Mononuclear cell (primary cell): ENCODE data around the gene SEC22C. TPM values are rescaled to one million over a fixed set of nuclear protein-coding genes. Genes with fewer than 3 reads are reported as not detected.

Experiments used
- H3K27me3 ChIP-seq: 2 replicates; pipeline ENCODE4 v1.6.0; 2011; ENCODE audit warnings: low read length, control low read depth; ENCODE audit not compliant: insufficient read depth
- H3K4me1 ChIP-seq: 2 replicates; pipeline ENCODE4 v1.5.1; 2011; ENCODE audit warnings: mild to moderate bottlenecking, low read length, control low read depth; ENCODE audit not compliant: insufficient read depth
- H3K4me3 ChIP-seq: 2 replicates; pipeline ENCODE4 v1.5.1; 2011; ENCODE audit warnings: mild to moderate bottlenecking, low read length, moderate library complexity
- H3K9me3 ChIP-seq: 2 replicates; pipeline ENCODE4 v1.5.1; 2011; ENCODE audit warnings: low read depth, mild to moderate bottlenecking, control low read depth, low read length
- total RNA-seq: library from RNA; depleted of rRNA; stranded (reverse); fragments of >200 nt; gene quantifications from one replicate; pipeline ENCODE4 v1.2.3, GENCODE V29; 2012

The SEC22C gene
- total RNA-seq, 1 donor = 75.0 TPM

DNA sequence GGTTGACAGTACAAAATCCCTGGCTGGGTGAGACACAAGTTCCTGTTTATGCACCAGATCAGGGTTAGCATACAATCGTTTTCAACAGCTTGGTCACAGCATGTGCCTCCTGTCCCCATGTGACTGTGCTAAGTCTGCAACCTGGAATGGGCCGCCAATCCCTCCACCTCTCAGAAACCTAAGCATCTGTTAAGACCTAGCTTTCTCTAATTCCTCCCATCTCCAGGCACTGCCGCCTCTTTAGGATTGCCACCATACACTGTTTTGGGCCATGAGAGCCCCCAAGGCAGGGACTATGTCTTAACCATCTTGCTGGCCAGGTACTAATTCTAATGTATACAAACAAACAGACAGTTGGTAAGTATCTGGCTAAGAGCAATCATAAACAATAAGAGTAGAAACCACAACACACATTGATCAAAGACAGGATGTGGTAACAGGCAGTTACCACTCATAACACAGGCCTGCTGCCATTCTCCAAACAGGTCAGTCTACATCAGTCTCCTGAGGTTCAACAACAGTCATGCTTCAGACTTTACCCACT lies 25.6 kb downstream of the SEC22C start:
- no peak overlapping the region for H3K4me3 ChIP-seq
- H3K9me3 ChIP-seq = no peaks in the 10 kb centered on the region
- H3K27me3 ChIP-seq = no peaks in the 10 kb centered on the region
- peaks cover 10% of the 10 kb centered on the region for H3K4me1 ChIP-seq

- no peaks in the 10 kb centered on the region for H3K27me3 ChIP-seq
- H3K4me1 ChIP-seq = peaks cover 10% of the 10 kb centered on the region
- no peaks in the 10 kb centered on the region for H3K9me3 ChIP-seq
- no peak overlapping the region for H3K4me3 ChIP-seq
Observed at GRCh38 chr3:42552830-42553229, 28.9 kb downstream of the SEC22C start.

GRCh38 chr3:42550250-42550649 lies 31.5 kb downstream of the SEC22C start:
- no peak overlapping the region for H3K4me3 ChIP-seq
- no peaks in the 10 kb centered on the region for H3K27me3 ChIP-seq

GRCh38 chr3:42549131-42549530 lies 32.6 kb downstream of the SEC22C start:
- Histone ChIP-seq H3K9me3 (no peaks in the 10 kb centered on the region), H3K27me3 (no peaks in the 10 kb centered on the region), H3K4me1 (peaks cover 3% of the 10 kb centered on the region), H3K4me3 (no peak overlapping the region)

More at GRCh38 chr3:42550250-42550649, 31.5 kb downstream of the SEC22C start:
- Histone ChIP-seq H3K4me1 (peaks cover 4% of the 10 kb centered on the region), H3K9me3 (no peaks in the 10 kb centered on the region)

- Histone ChIP-seq H3K4me3 (no peak overlapping the region), H3K9me3 (no peaks in the 10 kb centered on the region), H3K4me1 (peaks cover 8% of the 10 kb centered on the region), H3K27me3 (no peaks in the 10 kb centered on the region)
Observed at GRCh38 chr3:42547401-42547945, 34.3 kb downstream of the SEC22C start.

GRCh38 chr3:42546691-42547213 lies 35.0 kb downstream of the SEC22C start:
- Histone ChIP-seq H3K4me1 (peaks cover 8% of the 10 kb centered on the region), H3K9me3 (no peaks in the 10 kb centered on the region), H3K4me3 (no peak overlapping the region), H3K27me3 (no peaks in the 10 kb centered on the region)

- H3K27me3 ChIP-seq = no peaks in the 10 kb centered on the region
- peaks cover 8% of the 10 kb centered on the region for H3K4me1 ChIP-seq
- H3K9me3 ChIP-seq = no peaks in the 10 kb centered on the region
- no peak overlapping the region for H3K4me3 ChIP-seq
Observed at GRCh38 chr3:42545284-42545900, 36.4 kb downstream of the SEC22C start.

- no peaks in the 10 kb centered on the region for H3K27me3 ChIP-seq
- no peaks in the 10 kb centered on the region for H3K9me3 ChIP-seq
- H3K4me3 ChIP-seq = no peak overlapping the region
- H3K4me1 ChIP-seq = peaks cover 9% of the 10 kb centered on the region
Observed at GRCh38 chr3:42544492-42545283, 37.1 kb downstream of the SEC22C start.

DNA sequence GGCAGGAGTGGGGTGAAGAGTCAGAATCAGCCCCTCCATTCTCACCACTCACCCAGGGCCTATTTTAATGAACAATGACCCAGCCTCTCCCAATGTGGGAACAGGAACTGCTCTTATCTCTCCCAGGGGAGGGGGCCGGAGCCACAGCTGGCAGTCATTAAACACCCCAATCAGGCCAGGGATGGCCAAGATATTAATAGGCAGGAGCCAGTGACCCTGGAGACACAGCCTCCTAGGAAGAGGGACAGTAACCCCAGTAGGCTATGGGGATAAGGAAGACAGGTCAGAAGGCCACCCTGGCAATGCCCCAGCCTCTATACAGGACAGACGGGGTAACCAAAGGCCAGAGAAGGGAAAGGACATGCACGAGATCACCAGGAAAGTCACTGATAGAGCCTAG lies 40.7 kb downstream of the SEC22C start:
- Histone ChIP-seq H3K9me3 (no peaks in the 10 kb centered on the region), H3K4me1 (peaks cover 15% of the 10 kb centered on the region), H3K27me3 (no peaks in the 10 kb centered on the region), H3K4me3 (no peak overlapping the region)

DNA sequence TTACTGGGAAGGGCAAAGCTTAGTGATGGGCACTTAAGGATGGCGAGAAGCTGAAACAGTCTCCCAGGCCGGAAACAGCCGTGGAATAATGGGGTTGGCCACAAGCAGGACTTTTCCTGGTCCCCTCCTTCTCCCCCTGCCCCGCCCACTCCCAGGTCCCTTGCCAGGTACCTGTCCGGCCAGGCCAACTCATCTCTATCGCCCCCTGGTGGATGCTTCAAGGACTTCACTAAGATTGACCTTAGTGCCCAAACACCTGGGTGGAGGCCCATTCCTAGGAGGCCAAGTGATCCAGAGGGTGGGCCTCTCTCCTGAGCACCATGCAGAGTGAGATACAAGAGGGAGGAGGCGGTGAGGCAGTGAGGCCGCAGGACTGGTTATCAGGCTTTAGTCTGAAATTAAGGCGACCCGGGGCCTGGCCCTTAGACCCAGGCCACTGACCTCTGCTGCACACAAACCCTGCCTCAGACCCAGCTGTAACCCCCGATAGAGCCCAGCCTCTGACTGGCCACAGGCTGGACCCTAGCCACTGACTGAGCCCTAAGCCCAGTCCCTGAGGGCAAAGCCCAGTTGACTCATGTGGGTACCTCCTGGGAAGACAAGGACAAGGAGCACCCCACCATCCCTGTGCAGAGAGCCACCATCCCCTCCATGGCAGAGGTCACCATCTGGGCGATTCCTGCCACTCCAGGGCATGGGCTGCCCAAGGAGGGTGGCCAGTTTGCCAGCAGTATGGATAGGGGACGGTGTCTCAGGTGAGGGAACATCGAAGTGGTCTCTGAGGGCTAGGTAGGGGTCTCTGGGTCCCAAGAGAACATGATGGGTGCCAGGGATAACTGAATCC lies 41.7 kb downstream of the SEC22C start:
- no peaks in the 10 kb centered on the region for H3K9me3 ChIP-seq
- peaks cover 15% of the 10 kb centered on the region for H3K4me1 ChIP-seq
- H3K4me3 ChIP-seq = no peak overlapping the region
- H3K27me3 ChIP-seq = no peaks in the 10 kb centered on the region

- Histone ChIP-seq H3K27me3 (no peaks in the 10 kb centered on the region), H3K4me3 (no peak overlapping the region), H3K9me3 (no peaks in the 10 kb centered on the region), H3K4me1 (peaks cover 23% of the 10 kb centered on the region)
Observed at GRCh38 chr3:42537350-42537749, 44.4 kb downstream of the SEC22C start.

GRCh38 chr3:42535981-42536784 lies 45.6 kb downstream of the SEC22C start:
- no peaks in the 10 kb centered on the region for H3K9me3 ChIP-seq
- no peaks in the 10 kb centered on the region for H3K27me3 ChIP-seq
- H3K4me3 ChIP-seq = no peak overlapping the region
- H3K4me1 ChIP-seq = peaks cover 26% of the 10 kb centered on the region

- no peaks in the 10 kb centered on the region for H3K9me3 ChIP-seq
- no peak overlapping the region for H3K4me3 ChIP-seq
- peaks cover 50% of the 10 kb centered on the region for H3K4me1 ChIP-seq
- no peaks in the 10 kb centered on the region for H3K27me3 ChIP-seq
Observed at GRCh38 chr3:42533161-42533897, 48.4 kb downstream of the SEC22C start.
